ENCODE measurements around the gene ZNF683.
"Not testable (repeated sequence)": the region's sequence is repeated elsewhere in the genome, so short reads cannot be mapped to it uniquely, and the experiment has no call there.

ZNF683 gene

DNA sequence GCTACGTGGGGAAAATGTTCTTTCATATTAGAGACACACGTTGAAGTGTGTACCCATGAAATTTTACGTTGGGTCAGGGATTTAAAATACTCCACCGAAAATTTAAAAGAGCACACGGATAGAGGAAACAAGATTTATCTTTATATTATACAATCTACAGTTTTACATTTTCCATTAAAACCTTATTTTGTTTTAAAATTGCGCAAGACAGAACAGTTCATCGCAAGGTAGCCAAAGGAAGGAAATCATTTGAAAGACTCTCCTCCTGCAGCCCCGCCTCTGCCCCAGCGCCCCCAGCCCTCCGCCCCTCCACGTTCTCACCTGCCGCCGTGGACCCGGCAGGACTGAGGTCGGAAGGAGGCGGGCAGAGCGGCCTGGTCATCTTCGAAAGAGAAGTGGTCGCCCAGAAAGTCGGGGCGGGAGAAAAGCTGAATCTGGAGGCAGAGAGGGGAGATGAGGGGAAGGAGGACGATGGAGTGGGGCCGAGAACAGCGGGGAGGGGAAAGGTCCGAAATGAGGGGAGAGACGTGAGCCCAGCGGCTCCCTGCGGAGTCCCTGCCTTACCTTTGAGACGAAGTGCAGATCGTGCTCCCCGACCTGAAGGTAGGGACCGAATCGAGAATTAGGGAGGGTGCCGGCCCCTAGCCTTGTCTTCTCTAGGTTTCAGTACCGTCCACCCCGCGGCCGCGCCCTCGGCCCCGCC is 36.6 kb downstream of the ZNF683 start:
- no peak for DNase-seq (ENCODE audit: extremely low spot score)
- CTCF ChIA-PET: interaction anchor here (1.1 to 1.8 kb wide), 5 partner anchors 14 to 102 kb away, joined by 3 to 10 read pairs (median 5); partner anchors contain the start of gene CEP85
- POLR2A ChIA-PET: no interaction called here
- TF ChIP-seq, protein P1, sequence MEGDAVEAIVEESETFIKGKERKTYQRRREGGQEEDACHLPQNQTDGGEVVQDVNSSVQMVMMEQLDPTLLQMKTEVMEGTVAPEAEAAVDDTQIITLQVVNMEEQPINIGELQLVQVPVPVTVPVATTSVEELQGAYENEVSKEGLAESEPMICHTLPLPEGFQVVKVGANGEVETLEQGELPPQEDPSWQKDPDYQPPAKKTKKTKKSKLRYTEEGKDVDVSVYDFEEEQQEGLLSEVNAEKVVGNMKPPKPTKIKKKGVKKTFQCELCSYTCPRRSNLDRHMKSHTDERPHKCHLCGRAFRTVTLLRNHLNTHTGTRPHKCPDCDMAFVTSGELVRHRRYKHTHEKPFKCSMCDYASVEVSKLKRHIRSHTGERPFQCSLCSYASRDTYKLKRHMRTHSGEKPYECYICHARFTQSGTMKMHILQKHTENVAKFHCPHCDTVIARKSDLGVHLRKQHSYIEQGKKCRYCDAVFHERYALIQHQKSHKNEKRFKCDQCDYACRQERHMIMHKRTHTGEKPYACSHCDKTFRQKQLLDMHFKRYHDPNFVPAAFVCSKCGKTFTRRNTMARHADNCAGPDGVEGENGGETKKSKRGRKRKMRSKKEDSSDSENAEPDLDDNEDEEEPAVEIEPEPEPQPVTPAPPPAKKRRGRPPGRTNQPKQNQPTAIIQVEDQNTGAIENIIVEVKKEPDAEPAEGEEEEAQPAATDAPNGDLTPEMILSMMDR (IDR thresholded peaks at IDR 0.05; ENCODE audit: control extremely low read depth, extremely low read depth, low read depth, missing control alignments): no peak

DNA sequence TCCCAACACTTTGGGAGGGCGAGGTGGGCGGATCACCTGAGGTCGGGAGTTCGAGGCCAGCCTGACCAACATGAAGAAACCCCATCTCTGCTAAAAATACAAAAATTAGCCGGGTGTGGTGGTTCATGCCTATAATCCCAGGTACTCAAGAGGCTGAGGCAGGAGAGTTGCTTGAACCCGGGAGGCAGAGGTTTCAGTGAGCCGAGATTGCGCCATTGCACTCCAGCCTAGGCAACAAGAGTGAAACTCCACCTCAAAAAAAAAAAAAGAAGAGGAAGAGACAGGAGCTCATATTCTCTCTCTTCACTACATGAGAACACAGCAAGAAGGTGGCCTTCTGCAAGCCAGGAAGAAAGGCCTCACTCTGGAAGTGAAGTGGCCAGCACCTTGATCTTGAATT is 39.2 kb downstream of the ZNF683 start:
- CTCF ChIA-PET: interaction anchor here (4.4 kb wide), 1 partner anchor 11 kb away, joined by 24 read pairs; no protein-coding TSS in a partner anchor
- POLR2A ChIA-PET: interaction anchor here (0.7 kb wide), 1 partner anchor 57 kb away, joined by 3 read pairs; no protein-coding TSS in a partner anchor
- not testable (repeated sequence) for DNase-seq (ENCODE audit: extremely low spot score)

DNA sequence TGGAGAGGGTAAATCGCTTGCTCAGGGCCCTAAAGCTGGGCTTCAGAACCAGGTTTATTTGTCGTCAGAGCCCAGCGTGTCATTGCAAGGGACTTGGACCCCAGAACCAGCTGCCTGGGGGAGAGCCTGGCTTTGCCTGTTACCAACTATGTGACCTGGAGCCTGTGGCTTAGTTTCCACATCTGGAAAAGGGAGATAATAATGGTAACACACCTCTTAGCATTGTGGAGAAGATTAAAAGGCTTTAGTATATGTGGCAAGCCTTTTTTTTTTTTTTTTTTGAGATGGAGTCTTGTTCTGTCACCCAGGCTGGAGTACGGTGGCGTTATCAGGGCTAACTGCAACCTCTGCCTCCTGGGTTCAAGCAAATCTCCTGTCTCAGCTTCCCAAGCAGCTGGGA is 42.3 kb downstream of the ZNF683 start:
- CTCF ChIA-PET: interaction anchor here (1.4 to 4.4 kb wide), 3 partner anchors 8 to 45 kb away, joined by 4 to 24 read pairs (median 8); no protein-coding TSS in a partner anchor
- TF ChIP-seq, protein P1 (IDR thresholded peaks at IDR 0.05; ENCODE audit: control extremely low read depth, extremely low read depth, low read depth, missing control alignments): no peak
- DNase-seq (ENCODE audit: extremely low spot score): no peak
- POLR2A ChIA-PET: interaction anchor here (0.6 to 1.4 kb wide), 2 partner anchors 9 to 13 kb away, joined by 3 to 7 read pairs; no protein-coding TSS in a partner anchor

DNA sequence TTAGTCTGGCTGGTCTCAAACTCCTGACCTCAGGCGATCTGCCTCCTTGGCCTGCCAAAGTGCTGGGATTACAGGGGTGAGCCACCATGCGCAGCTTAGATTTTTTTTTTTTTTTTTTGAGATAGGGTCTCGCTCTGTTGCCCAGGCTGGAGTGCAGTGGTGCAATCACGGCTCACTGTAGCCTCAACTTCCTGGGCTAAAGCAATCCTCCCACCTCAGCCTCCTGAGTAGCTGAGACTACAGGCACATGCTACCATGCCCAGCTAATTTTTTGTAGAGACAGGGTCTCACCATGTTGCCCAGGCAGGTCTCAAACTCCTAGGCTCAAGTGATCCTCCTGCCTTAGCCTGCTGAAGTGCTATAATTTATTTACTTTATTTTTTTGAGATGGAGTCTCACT is 43.2 kb downstream of the ZNF683 start:
- DNase-seq (ENCODE audit: extremely low spot score): not testable (repeated sequence)
- CTCF ChIA-PET: interaction anchor here (2.3 to 4.4 kb wide), 2 partner anchors 7 to 44 kb away, joined by 8 to 24 read pairs; no protein-coding TSS in a partner anchor
- POLR2A ChIA-PET: interaction anchor here (1.4 kb wide), 1 partner anchor 8 kb away, joined by 3 read pairs; no protein-coding TSS in a partner anchor

DNA sequence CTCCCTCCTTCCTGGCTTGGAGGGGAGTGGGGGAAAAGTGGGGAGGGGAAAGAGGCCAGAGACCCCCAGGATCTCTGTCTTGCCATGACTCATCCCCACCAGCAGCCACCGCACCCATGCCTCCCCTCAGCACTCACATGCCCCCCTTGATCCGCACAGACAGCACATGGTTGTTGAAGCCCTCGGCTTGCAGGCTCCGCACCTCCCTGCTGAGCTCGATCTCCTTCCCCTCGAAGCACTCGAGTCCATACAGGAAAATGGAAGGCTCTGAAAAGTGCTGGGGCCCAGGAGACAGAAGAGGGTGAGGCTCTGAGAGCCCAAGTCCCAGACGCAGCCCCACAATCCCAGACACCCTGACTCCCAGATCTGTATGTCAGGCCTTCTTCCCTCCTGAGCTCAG is 44.0 kb downstream of the ZNF683 start:
- ChIA-PET POLR2A (interaction anchor here (0.6 kb wide), 1 partner anchor 1113 kb away, joined by 4 read pairs; no protein-coding TSS in a partner anchor), CTCF (interaction anchor here (0.8 to 1.2 kb wide), 3 partner anchors 14 to 95 kb away, joined by 3 to 4 read pairs (median 3); partner anchors contain the start of gene CEP85)
- DNase-seq (ENCODE audit: extremely low spot score): no peak

DNA sequence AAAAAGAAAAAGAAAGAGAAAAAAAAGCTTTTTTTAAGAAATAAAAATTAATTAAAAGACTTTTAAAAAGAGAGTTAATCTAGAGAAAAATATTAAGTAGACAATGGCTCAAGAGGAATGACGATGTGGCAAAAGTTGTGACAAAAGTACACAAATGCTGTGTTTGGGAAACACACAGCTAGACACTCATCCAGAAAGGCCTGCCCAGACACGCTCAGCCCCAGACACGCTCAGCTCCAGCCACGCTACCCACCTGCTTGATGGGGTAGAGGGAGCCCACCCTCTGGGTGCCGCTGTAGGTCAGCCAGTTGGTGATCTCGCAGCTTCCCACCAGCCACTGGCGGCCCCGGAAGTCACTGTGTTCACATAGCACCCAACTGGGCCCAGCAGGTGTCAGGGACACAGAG is 44.6 kb downstream of the ZNF683 start:
- CTCF ChIA-PET: interaction anchor here (1.1 to 1.5 kb wide), 4 partner anchors 13 to 158 kb away, joined by 3 to 7 read pairs (median 3); partner anchors contain the start of gene ZNF593
- TF ChIP-seq, protein P1 (IDR thresholded peaks at IDR 0.05; ENCODE audit: control extremely low read depth, extremely low read depth, low read depth, missing control alignments): no peak
- POLR2A ChIA-PET: no interaction called here
- no peak for DNase-seq (ENCODE audit: extremely low spot score)

More for the DNA sequence above, 44.0 kb downstream of the ZNF683 start:
- TF ChIP-seq, protein P1 (IDR thresholded peaks at IDR 0.05; ENCODE audit: control extremely low read depth, extremely low read depth, low read depth, missing control alignments): no peak

DNA sequence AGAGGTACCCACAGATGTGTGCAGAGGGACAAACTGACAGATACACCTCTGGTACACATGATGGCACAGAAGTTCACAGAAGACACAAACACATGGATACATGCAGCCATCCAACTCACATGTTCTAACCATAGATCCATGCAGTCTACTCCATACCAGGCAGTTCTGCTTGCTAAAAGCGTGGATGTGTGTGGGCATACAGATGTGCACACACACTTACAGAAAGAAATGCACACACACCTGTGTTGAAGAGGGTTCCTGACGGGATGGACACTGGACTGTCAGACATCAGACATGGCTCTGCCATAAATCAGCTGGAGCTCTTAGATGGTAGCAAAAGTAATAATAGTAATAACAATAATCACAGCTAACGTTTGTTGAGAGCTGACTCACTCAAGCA is 48.0 kb downstream of the ZNF683 start:
- TF ChIP-seq, protein P1 (IDR thresholded peaks at IDR 0.05; ENCODE audit: control extremely low read depth, extremely low read depth, low read depth, missing control alignments): no peak
- DNase-seq (ENCODE audit: extremely low spot score): no peak
- POLR2A ChIA-PET: no interaction called here
- CTCF ChIA-PET: interaction anchor here (21.1 kb wide), 1 partner anchor 40 kb away, joined by 690 read pairs; the partner anchor contains the start of gene SH3BGRL3

Data from GM10248 (cell line).